GM21723 (cell line): Measurements from ENCODE around the gene VPS8.
"Not testable (repeated sequence)": the region's sequence is repeated elsewhere in the genome, so short reads cannot be mapped to it uniquely, and the experiment has no call there.

Experiments used
- ATAC-seq: cut with Tn5 transposase; IDR thresholded peaks from one replicate; pipeline ENCODE4 v1.9.1; 2021; ENCODE audit warnings: mild to moderate bottlenecking, moderate library complexity; ENCODE audit not compliant: unreplicated experiment

VPS8 gene

DNA sequence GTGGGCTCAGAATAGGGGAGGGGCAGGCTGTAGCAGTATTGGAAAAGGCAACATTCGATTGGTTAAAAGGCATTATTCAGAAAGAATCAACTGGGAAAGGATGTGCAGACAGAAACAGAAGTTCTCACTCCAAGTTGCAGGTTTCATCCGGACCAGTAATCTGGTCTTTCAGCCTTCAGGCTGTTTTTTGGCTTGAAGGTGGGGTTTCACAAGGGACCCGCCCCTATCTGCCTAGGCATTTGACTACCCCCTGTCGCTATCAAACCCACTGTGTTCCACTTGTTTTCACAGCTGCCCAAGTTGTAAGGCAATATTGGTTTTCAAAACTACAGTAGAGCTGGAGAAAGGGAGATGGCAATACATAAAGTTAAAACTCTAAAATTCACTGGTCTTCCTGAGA, 96.9 kb downstream of the VPS8 start:
- ATAC-seq: no peak

DNA sequence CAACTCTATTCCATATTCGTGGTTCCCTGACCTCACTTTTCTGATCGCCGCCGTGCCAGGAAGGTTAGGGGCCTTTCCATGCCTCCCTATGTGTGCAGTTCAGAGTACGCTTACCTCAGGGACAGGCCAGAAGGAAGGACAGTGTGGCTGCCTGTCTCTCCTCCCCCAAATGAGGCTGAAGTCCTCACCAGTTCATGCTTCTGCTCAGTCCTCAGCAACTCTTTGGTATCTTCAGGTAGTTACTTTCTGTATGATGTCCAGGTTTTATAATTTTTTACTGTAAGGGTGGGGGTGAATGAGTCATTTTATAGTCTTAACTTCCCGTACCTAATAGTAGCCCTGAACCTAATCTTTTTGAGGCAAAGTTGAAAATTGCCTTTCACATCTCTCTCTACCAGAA, 98.7 kb downstream of the VPS8 start:
- ATAC-seq: no peak

DNA sequence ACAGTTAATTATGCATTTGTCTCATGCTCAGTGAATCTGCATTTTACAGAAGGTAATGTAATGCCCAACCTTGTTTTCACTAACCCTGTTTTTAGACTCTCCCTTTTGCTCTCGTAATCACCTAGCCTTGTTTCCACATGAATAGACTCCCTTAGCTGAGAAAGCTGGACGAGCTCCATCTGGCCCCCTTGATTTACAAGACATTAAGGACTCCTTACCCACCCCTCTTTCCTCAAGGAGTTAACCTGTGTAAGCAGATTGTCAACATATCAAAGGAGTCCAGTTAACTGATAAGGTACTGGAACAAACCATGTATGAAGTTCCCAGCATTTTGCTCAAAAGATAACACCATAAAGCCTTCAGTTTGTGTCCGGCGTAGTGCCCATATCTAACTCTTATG, 99.6 kb downstream of the VPS8 start:
- no peak for ATAC-seq

DNA sequence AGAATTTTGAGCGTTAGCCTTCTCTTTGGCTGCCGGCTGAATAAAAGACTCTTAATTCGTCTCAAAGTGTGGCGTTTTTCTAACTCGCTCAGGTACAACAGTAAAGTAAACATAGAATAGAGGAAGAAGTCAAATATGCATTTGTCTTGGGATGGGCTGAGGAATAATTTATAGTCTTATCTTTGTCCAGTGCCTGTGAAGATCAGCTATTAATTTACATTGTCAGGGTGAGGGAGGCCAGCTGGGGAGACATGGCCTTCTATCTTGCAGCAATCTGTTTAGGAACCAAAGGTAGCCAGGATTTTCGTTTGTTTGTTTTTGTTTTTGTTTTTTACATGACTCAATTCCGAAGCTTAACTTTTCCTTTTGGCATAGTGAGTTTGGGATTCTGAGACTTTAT, 100.2 kb downstream of the VPS8 start:
- no peak for ATAC-seq

DNA sequence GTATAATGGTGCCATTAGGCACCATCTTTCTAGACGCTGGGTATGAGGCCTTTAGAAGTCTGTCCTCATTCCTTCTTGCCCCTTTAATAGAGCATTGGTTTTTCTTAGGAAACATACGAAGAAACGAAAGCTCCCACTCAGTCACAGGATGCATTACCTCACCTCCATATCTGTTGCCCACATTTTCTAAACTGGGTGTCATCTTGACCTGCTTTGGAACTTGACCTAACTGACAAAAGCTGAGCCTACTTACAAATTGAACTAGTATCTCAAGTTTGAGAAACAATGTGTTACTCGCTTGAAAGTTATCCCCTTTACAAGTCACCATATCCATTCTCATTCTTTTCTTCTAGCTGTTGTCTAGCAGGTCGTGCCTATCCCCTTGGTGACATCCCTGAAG, 102.7 kb downstream of the VPS8 start:
- no peak for ATAC-seq

DNA sequence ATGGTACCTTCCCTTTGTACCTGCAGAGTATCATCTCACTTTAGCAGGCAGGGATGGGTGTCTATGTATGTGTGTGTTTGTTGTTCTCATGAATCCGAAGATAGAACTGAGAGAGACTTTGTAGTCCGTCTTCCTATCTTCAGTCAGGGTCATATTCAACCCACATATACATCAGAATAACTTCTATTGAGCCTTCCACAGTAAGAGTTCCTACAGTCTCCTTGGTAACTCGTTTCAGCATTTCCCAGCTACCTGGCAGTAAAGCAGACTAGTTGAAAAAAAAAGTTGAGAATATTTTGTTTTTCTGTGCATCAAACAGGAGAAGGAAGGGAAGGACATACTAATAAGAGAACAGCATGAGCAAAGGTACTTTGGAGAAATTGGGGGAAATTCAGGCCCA, 106.8 kb downstream of the VPS8 start:
- no peak for ATAC-seq

DNA sequence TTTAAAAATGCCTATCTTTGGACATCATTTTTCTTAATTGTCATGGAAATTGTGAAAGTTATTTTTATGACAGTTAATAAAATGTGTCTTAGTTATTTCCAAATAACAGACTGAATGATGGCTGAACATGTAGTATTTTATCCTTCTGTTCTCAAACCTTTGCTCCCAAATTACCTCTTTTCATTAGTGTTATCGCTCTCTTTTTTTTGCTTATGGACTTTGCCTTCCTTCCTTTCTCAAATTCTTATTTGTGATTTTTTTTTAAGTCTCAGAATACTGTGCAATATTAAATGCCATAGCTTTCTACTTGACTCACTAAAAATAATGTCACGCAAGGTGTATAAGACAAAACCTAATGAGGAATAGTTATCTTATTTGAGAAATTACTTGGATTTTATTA, 107.7 kb downstream of the VPS8 start:
- no peak for ATAC-seq

DNA sequence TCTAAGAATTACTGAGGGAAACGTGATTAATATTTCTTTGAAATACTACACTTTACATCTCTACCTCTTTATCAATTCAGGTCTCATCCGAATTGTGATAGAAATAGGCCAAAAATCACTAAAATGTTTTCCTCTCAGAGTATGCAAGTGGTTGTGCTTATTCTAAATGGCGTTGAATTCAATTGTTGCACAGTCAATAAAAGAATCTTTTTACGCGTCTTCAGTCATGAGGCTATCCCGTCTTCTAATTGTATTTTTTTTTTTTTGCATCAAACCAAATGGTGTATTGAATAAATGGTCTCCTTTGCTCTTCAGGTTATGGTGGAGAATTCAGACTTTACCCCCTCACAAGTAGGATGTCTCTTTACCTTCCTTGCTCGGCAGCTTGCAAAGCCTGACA, 112.6 kb downstream of the VPS8 start:
- ATAC-seq: no peak

DNA sequence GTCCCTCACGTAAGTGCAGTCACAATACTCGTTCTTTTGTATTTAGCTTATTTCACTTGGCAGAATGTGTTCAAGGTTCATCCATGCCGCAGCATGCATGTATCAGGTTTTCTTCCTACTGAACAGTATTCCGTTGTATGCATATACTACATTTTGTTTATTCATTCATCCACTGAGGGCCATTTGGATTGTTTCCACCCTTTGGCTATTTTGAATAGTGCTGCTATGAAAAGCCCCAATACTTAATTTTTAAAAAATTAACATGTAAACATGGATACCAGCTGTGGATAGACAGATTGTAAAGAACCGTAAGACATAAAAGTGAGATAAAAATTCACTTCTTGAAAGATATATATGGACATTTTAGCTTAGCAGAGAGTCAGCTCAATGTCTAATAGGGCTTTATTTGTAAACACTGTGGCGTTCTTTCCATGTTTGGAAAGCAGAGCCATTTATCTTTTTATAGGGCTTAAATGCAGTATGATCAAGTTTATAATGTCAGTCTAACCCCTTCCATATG, 115.9 kb downstream of the VPS8 start:
- no peak for ATAC-seq

DNA sequence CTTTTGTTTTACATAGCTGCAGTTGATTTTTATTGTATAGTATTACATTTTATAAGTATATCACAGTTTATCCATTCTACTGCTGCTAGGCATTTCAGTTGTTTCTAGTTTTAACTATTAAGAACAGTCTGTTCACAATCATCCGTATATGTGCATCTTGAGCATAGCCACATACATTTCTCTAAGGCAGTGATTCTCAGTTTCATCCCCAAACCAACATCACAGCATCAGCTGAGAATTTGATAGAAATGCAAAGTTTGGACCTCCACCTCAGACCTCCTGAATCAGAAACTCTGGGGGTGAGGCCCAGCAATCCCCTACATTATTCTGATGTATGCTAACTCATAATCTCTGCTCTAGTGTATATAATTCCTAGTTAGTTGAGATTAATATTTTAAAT, 120.8 kb downstream of the VPS8 start:
- no peak for ATAC-seq

DNA sequence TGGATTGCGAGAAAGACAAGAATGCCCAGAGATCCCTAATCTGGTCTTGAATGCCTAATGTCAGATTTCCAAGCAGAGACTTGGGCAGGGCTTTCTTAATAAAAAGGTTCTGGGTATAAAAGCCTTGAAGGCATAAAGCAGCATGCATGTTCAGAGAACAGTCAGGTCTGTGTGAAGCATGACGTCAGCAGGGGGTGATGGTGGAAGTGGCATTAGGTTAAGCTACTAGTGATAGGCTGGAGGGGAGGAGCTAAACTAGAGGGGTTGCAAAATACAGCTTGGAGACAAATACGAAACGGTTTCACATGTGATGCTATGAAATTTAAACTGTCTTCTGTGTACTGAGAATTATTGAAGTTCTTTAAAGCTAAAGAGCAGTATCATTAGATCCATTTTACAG, 125.6 kb downstream of the VPS8 start:
- no peak for ATAC-seq

DNA sequence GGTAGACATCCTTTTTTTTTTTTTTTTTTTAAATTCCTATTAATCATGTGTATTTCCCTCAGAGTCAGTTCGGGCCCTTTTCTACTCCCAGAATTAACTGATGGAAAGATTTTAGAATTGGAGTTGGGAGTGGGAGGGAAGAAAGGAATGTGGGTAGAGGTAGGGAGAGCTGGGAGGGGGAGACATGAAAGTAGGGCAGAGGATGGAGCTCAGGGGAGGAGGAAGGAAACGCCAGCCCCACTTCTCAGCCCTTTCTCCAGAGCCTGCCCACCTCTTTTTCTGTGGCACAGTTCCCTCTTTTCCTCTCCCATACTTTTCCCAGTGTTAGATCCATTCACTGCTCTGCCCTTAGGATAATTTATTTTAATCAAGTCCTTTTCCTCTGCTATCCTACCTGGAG, 129.4 kb downstream of the VPS8 start:
- ATAC-seq: no peak

DNA sequence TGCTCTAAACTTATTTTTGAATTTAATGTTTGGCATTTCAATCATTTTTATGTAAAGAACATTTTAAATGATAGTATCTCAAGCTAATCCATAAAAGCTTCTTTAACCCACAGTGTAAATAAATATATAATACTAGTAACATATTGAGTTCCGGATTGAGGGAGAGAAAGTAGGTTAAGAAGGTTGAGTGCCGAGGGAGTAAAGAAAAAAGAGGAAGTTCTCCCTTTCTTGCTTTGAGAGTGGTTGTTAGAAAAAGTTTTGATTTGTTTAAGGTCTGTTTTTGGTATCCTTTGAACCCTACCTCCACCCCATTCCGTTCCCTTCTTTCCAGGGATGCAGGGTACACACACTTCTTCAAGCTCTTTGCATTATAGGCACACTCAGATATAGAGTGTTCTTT, 130.8 kb downstream of the VPS8 start:
- ATAC-seq: no peak

DNA sequence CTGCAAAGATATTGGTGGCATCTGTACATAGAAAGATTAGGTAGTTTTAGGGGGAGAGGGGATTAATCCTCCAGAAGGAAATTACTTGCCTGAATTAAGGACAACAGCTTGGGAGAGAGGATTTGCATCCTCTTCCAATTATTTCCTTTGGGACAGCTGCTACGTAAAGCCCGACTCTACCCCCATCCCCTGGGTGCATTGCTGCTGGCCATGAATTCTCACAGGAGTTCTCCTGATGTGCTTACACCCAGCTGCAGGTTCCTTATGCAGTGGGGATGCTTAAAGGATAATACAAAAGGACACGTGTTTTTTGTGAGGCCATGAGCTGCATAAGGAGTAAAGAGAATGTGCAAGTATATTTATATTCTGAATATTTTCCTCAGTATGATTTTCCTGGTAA, 132.3 kb downstream of the VPS8 start:
- ATAC-seq: no peak

DNA sequence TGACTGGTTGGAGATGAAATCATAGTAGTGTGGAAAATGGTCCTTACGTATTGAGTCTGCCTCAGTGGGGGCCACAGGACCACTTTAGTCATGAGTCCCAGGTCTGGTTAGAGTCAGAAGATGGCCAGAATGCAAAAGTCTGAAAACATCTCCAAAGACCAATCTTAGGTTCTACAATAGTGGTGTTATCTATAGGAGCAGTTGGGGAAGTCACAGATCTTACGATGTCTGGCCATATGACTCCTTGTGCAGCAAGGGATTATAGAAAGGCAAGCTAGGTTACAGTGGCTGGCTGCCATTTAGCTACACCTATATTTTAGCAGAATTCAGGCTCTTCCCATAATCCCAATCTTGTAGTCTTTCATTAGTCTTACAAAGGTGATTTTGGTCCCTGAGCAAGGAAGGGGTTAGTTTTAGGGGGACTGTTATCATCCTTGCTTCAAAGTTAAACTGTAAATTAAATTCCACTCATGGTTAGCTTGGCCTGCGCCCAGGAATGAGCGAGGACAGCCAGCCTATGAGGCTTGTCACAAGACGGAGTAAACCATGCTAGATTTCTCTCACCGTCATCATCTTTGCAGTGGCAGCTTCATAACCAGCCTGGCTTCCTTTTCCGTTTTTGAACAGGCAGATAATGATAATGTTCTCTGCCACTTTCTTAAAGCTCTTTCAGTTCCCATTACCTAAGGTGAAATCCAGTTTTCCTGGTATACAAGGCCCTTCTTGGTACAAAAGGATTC, 134.1 kb downstream of the VPS8 start:
- ATAC-seq: no peak

DNA sequence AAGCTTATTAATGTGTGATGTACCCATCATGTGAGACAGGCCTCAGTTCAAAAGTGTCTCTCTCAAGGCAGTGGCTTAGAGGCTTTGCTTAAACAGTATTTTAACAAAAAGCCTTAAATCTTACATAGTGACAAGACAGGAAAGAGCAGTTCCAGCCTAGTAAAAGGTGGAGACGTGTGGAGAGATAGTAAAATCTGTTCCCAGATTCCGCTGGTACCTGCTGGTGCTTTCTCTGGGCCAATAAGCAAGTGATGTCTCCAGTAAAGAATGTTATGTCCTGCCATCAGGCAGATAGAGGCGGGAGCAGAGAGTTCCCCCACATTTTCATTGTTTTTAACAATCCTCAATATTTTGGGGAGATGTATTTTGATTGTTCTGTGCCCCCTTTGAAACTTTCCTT, 135.0 kb downstream of the VPS8 start:
- ATAC-seq: no peak

DNA sequence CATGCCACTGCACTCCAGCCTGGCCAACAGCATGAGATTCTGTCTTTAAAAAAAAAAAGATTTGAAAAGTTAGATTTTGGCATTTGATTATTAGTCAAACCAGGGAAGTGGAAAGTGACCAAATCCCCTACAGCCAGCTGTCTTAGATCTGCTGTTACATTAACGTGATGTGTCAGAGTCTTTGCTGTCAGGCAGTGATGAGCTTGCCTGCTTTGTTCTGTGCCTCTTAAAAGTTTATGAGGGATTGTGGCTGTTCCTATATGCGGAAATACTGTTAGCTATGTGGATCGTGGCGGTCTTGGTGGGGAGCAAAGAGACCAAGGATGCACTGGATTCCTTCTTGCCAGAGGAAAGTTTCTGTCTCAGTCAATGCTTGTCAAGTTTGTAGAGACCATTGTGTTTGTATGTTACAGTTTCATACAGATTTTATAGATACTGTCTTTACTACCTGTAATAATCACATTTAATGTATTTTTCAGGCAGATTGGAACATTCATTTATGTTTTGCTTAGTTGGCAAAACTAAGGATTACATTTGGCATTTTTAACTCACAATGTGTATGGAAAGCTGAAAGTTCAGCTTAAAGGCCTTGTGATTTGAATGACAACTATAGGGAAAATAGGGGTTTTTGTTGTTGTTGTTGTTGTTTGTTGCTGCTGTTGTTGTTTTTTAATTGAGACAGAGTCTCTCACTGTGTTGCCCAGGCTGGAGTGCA, 137.4 kb downstream of the VPS8 start:
- ATAC-seq: no peak

DNA sequence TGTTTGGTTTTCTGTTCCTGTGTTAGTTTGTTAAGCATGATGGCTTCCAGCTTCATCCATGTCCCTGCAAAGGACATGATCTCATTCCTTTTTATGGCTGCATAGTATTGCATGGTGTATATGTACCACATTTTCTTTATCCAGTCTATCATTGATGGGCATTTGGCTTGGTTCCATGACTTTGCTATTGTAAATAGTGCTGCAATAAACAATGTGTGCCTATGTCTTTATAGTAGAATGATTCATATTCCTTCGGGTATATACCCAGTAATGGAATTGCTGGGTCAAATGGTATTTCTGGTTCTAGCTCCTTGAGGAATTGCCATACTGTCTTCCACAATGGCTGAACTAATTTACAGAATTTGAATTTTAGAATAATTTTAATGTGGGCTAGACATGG, 138.8 kb downstream of the VPS8 start:
- ATAC-seq: not testable (repeated sequence)

DNA sequence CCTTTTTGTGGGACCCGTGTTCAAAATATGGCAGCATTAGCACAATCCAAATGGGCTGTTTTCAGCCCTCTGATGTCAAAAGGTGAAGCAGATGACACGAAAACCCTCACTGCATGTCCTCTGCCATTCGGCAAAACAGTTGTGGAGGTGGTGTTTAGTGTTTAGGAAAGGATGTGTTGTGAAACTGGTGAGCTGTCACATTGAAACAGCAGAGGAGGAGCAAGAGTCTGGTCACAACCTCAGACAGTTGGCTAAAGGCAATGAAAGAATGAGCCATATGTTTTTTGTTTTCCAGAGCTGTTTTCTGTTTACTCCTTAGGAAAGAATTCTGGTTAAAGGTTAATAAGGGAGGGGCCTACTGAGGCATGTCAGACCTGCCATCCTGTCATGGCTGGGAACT, 140.7 kb downstream of the VPS8 start:
- no peak for ATAC-seq

DNA sequence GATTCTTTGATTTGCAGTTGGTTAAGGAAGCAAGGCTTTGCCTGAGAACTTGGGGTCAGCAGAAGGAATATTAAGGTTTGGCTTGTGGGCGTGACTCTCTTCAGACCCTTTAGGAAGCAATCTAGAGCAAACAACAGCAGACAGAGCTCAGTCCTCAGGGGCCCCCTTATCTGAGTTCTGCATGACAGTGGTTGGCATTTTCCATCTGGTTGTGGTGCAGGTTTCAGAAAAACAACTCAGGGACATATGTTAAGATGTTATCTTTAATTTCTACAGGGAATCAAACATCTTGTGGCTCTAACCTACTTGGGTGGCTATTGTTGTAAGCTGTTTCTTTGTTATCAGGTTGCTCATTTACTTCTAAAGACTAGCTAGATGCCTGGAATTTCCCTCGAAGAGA, 141.4 kb downstream of the VPS8 start:
- no peak for ATAC-seq

DNA sequence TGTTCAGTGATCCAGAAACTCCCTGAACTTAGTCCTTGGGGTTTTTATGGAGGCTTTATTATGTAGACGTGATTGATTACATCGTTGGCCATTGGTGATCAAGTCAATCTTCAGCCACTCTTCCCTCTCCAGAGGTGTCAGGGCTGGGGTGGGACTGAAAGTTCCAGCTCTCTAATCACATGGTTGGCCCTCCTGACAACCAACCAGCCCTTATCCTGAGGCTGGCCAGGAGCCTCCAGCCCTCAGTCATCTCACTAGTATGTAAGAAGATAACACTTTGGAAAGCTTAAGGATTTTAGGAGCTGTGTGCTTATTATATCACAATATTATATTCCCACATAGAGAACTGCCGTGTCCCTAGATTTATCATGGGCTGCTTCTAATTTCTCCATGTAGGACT, 142.3 kb downstream of the VPS8 start:
- ATAC-seq: no peak

DNA sequence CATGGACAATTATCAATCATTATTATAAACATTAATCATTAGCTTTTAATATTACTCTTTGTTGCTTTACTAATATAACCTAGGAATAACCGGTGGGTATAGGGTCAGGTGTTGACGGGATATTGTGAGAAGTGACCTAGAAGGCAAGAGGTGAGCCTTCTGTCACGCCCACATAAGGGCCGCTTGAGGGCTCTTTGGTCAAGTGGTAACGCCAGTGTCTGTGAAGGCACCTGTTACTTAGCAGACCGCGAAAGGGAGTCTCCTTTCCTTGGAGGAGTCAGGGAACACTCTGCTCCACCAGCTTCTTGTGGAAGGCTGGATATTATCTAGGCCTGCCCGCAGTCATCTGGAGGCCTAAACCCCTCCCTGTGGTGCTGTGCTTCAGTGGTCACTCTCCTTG, 142.9 kb downstream of the VPS8 start:
- ATAC-seq: not testable (repeated sequence)
